Ammon's horn (tissue), 1 donor: Measurements from ENCODE around the gene OTOP1.
"Not testable (repeated sequence)": the region's sequence is repeated elsewhere in the genome, so short reads cannot be mapped to it uniquely, and the experiment has no call there.

Source experiments
- DNase-seq: peaks from one replicate; pipeline ENCODE4 v3.0.0-alpha.2; 2016; ENCODE audit warnings: low spot score

OTOP1 gene

GRCh38 chr4:4226606-4227438 is at the start of gene OTOP1:
Gene OTOP1 (minus strand): TSS chr4:4226929. CDS start chr4:4226864, 65 bp downstream.
- DNase-seq: no peak

GRCh38 chr4:4274226-4274625 is 47.5 kb upstream of the OTOP1 start:
- DNase-seq: no peak

- DNase-seq: no peak
Measured at GRCh38 chr4:4271912-4272311, 45.2 kb upstream of the OTOP1 start.

GRCh38 chr4:4270529-4270928 is 43.8 kb upstream of the OTOP1 start:
- DNase-seq: no peak

GRCh38 chr4:4269856-4270255 is 43.1 kb upstream of the OTOP1 start:
- DNase-seq: no peak

GRCh38 chr4:4269331-4269731 is 42.6 kb upstream of the OTOP1 start:
- DNase-seq: no peak

- peak; percentile 43 for DNase-seq
Measured at GRCh38 chr4:4268776-4269175, 42.0 kb upstream of the OTOP1 start.

GRCh38 chr4:4267981-4268380 is 41.3 kb upstream of the OTOP1 start:
- DNase-seq: no peak

- no peak for DNase-seq
Measured at GRCh38 chr4:4260185-4260751, 33.5 kb upstream of the OTOP1 start.

- no peak for DNase-seq
Measured at GRCh38 chr4:4259484-4260100, 32.9 kb upstream of the OTOP1 start.

- DNase-seq: not testable (repeated sequence)
Measured at GRCh38 chr4:4257705-4258104, 31.0 kb upstream of the OTOP1 start.

GRCh38 chr4:4256799-4257198 is 30.1 kb upstream of the OTOP1 start:
- no peak for DNase-seq

- peak; percentile 88 for DNase-seq
Measured at GRCh38 chr4:4254666-4255065, 27.9 kb upstream of the OTOP1 start.

GRCh38 chr4:4254199-4254598 is 27.5 kb upstream of the OTOP1 start:
- peak; percentile 35 for DNase-seq

GRCh38 chr4:4249866-4250265 is 23.1 kb upstream of the OTOP1 start:
- DNase-seq: no peak

GRCh38 chr4:4249342-4249741 is 22.6 kb upstream of the OTOP1 start:
- DNase-seq: not testable (repeated sequence)

- DNase-seq: no peak
Measured at GRCh38 chr4:4248885-4249203, 22.1 kb upstream of the OTOP1 start.

- DNase-seq: peak; percentile 96
Measured at GRCh38 chr4:4248029-4248884, 21.5 kb upstream of the OTOP1 start, which contains the start of gene TMEM128. Gene TMEM128 (minus strand): TSS chr4:4248223. CDS start chr4:4248202, 21 bp downstream.

- no peak for DNase-seq
Measured at GRCh38 chr4:4247696-4248028, 20.9 kb upstream of the OTOP1 start.

GRCh38 chr4:4245172-4245571 is 18.4 kb upstream of the OTOP1 start:
- no peak for DNase-seq

GRCh38 chr4:4239551-4239950 is 12.8 kb upstream of the OTOP1 start:
- not testable (repeated sequence) for DNase-seq

GRCh38 chr4:4233610-4234009 is 6.9 kb upstream of the OTOP1 start:
- DNase-seq: no peak

GRCh38 chr4:4228356-4228668 is 1.6 kb upstream of the OTOP1 start:
- no peak for DNase-seq
